Sigmoid colon (tissue), 3 donors: ENCODE data around the gene OSBPL5.

Experiments
- POLR2A ChIP-seq, 2 donors: fragments of 450-650 bp; IDR thresholded peaks; one replicate each; pipeline ENCODE4 v1.6.1; 2016; ENCODE audit warnings: antibody characterized with exemption in 2 of 2, mild to moderate bottlenecking in 2 of 2, moderate library complexity in 2 of 2
- TF ChIP-seq, protein P1 (sequence below), 4 experiments: fragments of 450-650 bp in 3 of 4; fragments of 200-600 bp in 1 of 4; IDR thresholded peaks; one replicate each; pipeline ENCODE4 v1.5.1; 2016 to 2019; ENCODE audit warnings: antibody characterized with exemption in 4 of 4, mild to moderate bottlenecking in 3 of 4, moderate library complexity in 2 of 4

GRCh38 chr11:3105791-3106735 is 59.0 kb downstream of the OSBPL5 start:
- TF ChIP-seq, protein P1, sequence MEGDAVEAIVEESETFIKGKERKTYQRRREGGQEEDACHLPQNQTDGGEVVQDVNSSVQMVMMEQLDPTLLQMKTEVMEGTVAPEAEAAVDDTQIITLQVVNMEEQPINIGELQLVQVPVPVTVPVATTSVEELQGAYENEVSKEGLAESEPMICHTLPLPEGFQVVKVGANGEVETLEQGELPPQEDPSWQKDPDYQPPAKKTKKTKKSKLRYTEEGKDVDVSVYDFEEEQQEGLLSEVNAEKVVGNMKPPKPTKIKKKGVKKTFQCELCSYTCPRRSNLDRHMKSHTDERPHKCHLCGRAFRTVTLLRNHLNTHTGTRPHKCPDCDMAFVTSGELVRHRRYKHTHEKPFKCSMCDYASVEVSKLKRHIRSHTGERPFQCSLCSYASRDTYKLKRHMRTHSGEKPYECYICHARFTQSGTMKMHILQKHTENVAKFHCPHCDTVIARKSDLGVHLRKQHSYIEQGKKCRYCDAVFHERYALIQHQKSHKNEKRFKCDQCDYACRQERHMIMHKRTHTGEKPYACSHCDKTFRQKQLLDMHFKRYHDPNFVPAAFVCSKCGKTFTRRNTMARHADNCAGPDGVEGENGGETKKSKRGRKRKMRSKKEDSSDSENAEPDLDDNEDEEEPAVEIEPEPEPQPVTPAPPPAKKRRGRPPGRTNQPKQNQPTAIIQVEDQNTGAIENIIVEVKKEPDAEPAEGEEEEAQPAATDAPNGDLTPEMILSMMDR (IDR thresholded peaks at IDR 0.05) = no peak
- no peak for TF ChIP-seq POLR2A (IDR thresholded peaks at IDR 0.05)
